HG03139 (cell line): ENCODE data around the gene RAB3B.
"Not testable (repeated sequence)": the region's sequence is repeated elsewhere in the genome, so short reads cannot be mapped to it uniquely, and the experiment has no call there.

Experiments
- ATAC-seq: cut with Tn5 transposase; IDR thresholded peaks from one replicate; pipeline ENCODE4 v1.9.1; 2021; ENCODE audit not compliant: unreplicated experiment

The RAB3B gene

DNA sequence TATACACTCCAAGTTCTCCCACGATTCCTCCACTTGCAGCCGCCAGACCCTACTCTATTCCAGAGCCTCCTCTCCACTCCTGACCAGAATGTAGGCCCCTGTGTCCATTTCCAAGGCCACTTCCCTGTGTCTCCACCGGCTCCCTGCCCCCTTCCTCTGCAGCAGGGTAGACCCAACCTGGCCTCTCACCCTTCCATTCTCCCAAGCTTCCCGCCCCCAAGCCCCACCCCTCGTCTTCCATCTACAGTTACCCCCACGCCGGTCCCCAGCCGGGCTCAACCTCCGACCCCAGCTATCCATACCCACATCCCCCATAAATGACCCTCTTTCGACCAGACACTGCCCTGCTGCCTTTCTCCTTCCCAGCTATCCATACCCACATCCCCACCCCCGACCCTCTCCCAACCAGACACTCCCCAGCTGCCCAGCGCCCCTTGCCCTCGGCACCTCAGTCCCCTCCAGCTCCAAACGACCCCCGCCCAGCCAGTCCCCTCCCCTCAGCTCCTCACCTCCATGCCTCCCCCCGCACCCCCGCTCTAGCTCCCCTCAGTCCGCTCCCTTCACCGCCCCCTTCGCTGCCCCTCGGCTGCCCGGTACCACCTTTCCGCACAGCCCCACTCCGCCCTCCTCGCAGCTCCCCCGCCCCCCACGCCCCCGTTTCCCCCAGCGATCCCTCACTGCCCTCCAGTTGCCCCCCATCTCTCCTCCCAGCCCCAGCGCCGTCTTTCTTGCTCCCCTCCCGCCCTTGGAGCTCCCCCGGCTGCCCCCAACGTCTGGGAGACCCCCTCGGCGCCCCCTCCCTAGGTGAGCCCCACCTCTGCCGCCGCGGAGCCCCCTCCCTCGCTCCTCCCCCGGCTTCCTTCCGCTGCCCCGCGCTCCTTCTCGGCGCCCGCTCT is 670 bp downstream of the RAB3B start:
- no peak for ATAC-seq

GRCh38 chr1:51988254-51988653 is 2.2 kb downstream of the RAB3B start:
- ATAC-seq = no peak

DNA sequence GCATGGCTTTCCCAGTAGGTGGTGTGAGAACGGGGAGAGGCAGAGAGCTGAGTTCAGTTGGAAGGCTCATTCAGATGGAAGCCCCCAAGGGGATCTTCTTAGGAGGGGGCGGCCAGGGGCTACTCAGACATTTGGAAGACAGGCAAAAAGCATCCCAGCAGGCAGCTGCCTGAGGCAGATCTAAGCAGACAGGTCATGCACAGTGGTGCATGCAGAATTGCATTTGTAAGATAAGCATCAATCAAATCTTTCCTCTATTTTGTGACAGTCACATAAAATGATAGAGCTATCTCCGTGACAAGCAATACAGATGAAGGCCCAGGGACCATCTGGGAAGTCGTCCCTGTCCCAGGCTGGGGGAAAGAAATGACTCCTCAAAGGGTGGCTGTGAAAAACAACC is 3.8 kb downstream of the RAB3B start:
- no peak for ATAC-seq

DNA sequence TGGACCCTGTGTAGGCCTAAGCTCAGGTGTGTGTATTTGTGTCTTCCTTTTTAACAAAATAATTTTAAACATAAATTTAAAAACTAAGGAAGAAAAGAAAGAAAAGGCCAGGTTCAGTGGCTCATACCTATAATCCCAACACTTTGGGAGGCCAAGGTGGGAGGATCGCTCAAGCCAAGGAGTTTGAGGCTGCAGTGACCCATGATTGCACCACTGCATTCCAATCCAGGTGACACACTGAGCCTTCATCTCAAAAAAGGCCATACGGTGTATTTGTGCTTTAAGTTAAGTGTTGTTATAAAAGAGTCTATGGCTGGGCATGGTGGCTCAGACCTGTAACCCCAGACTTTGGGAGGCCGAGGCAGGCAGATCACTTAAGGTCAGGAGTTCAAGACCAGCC is 8.3 kb downstream of the RAB3B start:
- ATAC-seq = no peak

DNA sequence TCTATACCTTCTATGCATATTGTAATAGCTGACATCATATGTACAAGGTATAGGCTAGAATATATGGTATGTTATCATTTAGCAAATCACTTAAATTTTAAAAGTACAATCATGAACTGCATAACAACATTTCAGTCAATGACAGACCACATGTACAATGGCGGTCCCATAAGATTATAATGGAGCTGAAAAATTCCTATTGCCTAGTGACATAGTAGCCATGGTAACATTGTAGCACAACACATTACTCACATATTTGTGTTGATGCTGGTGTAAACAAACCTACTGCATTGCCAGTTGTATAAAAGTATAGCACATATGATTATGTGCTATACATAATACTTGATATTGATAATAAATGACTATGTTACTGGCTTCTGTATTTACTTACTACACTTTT is 8.9 kb downstream of the RAB3B start:
- ATAC-seq = no peak

GRCh38 chr1:51978099-51978498 is 12.4 kb downstream of the RAB3B start:
- ATAC-seq = no peak

DNA sequence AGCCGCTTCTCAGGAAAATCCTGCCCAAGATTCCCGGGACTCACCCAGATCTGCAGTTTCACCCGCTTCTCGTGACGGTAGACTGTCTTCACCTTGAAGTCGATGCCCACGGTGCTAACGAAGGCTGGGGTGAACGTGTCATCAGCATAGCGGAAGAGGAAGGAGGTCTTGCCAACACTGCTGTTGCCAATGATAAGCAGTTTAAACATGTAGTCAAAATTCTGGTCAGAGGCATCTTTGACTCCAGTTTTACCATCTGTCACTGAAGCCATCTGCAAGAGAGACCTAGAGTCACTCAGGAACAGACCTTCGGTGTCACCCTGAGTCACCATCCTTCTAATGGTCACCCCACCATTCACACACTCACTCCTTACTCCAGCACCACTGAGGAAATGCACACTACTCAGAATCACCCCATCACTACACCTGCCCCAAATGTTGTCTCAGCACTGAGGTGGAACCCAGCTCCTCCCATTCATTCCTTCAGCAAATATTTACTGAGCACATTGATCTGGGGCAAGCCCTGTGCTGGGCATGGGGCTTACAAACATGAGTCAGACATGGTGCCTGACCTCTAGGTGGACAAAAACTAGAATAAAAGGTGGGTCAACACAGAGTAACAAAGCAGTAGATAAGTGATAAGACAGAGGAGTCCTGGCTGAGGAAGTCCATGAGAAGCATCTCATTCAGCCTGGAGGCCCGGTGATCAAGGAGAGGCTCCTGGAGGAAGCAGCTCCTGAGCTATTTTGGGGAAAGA is 13.5 kb downstream of the RAB3B start:
- no peak for ATAC-seq

GRCh38 chr1:51973587-51974474 is 16.7 kb downstream of the RAB3B start:
- no peak for ATAC-seq

DNA sequence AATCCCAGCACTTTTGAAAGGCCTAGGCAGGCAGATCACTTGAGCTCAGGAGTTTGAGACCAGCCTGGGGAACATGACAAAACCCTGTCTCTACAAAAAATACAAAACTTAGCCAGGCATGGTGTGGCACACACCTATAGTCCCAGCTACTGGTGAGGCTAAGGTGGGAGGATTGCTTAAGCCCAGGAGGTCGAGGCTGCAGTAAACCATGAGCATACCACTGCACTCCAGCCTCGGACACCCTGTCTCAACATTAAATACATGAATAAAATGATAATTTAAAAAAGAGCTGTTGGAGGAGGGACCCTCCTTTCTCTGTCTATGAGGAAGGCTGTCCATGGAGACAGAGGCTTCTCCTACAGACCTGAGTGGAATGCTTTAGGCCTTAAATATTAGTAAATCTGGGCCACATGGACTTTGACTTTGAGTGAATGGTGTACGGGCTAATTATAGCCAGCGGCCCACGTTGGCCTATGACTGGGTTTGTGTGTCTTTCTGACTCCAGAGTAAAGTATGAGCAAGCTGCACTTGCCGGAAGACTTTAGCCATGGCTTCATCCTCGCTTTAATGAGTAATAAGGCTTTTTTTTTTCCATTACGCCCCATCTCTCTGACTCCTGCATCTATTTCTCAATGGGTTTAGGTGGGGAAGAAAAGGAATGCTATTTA is 21.3 kb downstream of the RAB3B start:
- ATAC-seq = no peak

- no peak for ATAC-seq
These were observed 21.9 kb downstream of the RAB3B start for GRCh38 chr1:51968632-51969031.

DNA sequence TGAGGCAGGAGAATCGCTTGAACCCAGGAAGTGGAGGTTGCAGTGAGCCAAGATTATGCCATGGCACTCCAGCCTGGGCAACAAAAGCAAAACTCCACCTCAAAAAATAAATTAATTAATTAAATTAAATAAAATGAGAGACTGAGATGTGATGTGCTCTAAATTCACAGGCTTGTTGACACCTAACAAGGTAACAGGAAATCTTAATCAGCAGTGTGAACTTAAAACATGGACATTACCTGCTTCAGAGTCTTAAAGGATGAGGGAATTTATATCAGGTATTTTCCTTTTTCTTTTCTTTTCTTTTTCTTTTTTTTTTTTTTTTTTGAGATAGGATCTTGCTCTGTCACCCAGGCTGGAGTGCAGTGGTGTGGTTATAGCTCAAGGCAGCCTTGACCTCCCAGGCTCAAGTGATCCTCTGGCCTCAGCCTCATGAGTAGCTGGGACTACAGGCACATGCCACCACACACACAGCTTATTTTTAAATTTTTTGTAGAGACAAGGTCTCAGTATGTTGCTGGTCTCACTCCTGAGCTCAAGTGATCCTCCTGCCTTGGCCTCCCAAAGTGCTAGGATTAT is 23.2 kb downstream of the RAB3B start:
- not testable (repeated sequence) for ATAC-seq

DNA sequence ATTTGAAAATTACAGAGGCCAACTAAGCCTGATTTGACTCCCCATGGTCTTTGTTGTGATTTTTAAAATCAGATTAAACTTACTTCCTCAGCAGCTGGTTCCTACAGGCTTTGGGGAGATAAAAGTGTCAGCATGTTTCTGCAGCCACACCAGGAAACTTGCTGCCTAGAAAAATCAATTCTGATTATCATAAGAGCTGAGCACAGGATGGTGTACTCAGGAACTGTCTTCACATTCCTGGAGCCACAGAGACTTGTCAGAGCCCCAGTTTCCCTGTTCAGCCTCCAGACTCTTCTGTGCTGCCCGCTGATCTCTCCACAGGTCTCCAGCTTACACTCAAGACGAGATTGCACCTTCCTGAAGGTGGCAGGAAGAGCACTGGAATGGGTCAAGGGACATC is 23.9 kb downstream of the RAB3B start:
- ATAC-seq = no peak

DNA sequence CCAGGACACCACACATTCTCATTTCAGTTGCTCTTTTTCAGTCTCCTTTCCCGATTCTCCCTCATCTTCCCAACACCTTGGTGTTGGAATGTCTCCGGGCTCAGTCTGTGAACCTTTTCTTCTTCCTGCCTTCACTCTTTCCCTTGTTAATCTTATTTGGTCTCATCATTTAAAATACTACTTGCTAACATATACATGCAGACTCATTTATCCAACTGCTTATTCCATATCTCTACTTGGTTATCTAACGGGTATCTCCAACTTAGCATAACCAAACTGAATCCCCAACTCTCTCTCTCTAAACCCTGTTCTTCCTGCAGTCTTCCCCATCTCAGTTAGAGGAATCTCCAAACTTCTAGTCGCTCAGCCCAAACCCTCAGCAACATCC is 26.2 kb downstream of the RAB3B start:
- no peak for ATAC-seq

DNA sequence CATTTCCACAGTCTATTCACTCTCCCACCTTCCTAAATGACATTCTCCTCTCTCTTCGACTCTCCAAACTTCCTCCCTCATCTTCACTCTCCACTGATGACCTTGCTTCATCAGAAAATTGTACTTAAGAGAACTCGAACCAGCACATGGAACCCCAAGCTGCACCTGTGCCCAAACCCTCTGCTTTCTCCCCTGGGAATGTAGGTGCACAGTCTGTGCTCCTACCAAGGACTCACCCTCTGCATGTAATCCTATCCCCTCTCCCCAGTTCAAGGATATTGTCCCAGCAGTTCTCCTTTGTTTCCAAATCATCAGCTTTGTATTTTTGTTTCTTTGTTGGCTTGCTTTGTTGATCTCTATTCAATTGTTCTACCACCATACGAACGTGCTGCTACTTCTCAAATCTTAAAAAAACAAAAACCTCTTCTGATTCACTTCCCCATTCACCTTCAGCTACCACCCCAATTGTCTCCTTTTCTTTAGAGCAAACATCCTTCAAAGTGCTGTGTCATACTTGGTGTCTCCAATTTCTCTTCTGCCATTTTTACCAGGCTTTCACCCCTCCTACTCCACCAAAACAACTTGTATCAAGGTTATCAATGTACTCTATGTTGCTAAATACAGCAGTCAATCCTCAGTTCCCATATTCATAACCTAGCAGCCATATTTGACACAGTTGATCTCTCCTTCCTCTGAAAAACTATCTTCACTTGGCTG is 26.8 kb downstream of the RAB3B start:
- no peak for ATAC-seq

- ATAC-seq = no peak
These were observed 27.8 kb downstream of the RAB3B start for GRCh38 chr1:51962486-51963356.

GRCh38 chr1:51961954-51962353 is 28.5 kb downstream of the RAB3B start:
- no peak for ATAC-seq

DNA sequence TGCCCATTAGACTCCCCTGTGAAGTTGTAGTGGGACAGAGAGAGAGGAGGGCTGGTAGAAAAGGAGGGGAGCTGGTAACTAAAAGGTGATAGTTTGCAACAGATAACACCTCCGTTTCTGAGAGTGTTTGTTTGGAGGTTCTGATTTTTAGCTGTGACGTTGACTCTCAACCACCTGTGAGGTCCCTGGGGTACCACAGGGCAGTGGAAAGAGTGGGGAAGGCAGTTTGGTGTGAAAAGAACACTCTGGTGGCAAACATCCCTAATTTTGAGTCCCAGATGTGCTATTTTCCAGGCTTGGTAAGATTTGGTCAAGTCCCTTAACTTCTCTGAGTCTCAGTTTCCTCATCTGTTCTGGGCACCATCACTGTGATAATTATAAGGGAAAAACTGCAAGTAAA is 29.3 kb downstream of the RAB3B start:
- no peak for ATAC-seq

- ATAC-seq = no peak
These were observed 30.2 kb downstream of the RAB3B start for GRCh38 chr1:51960262-51960661.

DNA sequence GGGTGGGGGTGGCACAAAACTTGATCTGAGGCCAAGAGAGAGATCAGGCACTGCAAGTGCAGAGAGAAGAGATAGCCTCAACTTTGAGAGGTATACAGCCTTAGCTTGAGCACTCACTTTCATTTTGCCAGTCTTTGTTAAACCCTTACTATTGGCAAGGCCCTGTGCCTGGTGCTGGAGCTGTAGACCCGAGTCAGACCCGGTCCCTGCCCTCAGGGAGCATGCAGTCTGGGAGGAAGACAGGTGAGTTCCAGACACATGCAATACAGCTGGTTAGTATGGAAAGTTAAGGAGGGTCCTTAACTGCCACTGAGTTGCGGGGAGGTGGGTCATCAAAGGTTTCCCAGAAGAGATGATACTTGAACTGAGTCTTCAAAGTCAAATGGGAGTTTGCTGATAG is 31.7 kb downstream of the RAB3B start:
- ATAC-seq = no peak
